ENCODE results near the gene ZFAND5.

DNA sequence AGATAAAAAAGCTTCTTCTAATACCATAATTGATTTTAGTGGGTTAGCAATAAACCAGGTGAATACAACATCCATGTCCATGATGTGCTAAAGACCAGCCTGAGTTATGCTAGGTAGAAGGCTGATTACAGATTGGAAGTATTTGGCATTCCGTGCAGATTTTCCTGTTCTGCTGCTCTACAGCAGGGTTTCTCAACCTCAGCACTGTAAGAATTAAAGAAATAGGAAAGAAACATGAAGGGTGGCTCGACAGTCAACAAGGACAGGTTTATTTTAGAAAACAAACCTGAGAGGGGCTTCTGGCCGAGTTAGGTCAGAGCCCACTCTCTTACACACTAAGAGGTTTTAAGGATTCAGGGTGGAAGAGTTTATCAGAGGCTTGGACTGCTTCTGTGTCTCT lies 42.3 kb downstream of the ZFAND5 start:
- TF ChIP-seq CTCF (IDR thresholded peaks at IDR 0.05; ENCODE audit: low read depth, low read length, poor library complexity, severe bottlenecking) (no peak), EZH2phosphoT487 (IDR thresholded peaks at IDR 0.05; ENCODE audit: borderline replicate concordance, low read length) (no peak)
